HepG2 (cell line): ENCODE data around the gene GTF2H3. TPM values are rescaled to one million over a fixed set of nuclear protein-coding genes. Genes with fewer than 3 reads are reported as not detected.

Experiments
- ATF7 ChIP-seq, 2 experiments: fragments of 450-650 bp in 1 of 2; sonication (generic) in 1 of 2; formaldehyde crosslinking in 1 of 2; IDR thresholded peaks; 2 replicates each; pipeline versions ENCODE4 v1.4.0 to v1.6.1; 2016 to 2020; ENCODE audit warnings: antibody characterized with exemption in 1 of 2, mild to moderate bottlenecking in 1 of 2, missing genetic modification reagents in 1 of 2
- CREB3 ChIP-seq: sonication (generic); formaldehyde crosslinking; IDR thresholded peaks from 2 replicates; pipeline ENCODE4 v1.5.0; 2020; ENCODE audit warnings: missing genetic modification reagents
- DMAP1 ChIP-seq: IDR thresholded peaks from 2 replicates; pipeline ENCODE4 v1.6.1; 2016
- ETV5 ChIP-seq: IDR thresholded peaks from 2 replicates; pipeline ENCODE4 v1.6.1; 2018; ENCODE audit warnings: missing biosample characterization, missing genetic modification reagents, inconsistent platforms, borderline replicate concordance
- HMG20B ChIP-seq: conservative IDR thresholded peaks from 2 replicates; pipeline ENCODE4 v1.6.1; 2016; ENCODE audit warnings: missing genetic modification reagents, missing compliant biosample characterization
- MTA1 ChIP-seq: sonication (generic); formaldehyde crosslinking; IDR thresholded peaks from 2 replicates; pipeline ENCODE4 v1.4.0; 2020; ENCODE audit warnings: missing genetic modification reagents, mild to moderate bottlenecking, borderline replicate concordance
- NFE2L1 ChIP-seq: sonication (generic); formaldehyde crosslinking; IDR thresholded peaks from 2 replicates; pipeline ENCODE4 v1.4.0; 2020; ENCODE audit warnings: missing genetic modification reagents, mild to moderate bottlenecking, borderline replicate concordance
- NPAS2 ChIP-seq: sonication (generic); formaldehyde crosslinking; IDR thresholded peaks from 2 replicates; pipeline ENCODE4 v1.8.0; 2022; ENCODE audit warnings: mild to moderate bottlenecking, missing genetic modification reagents, borderline replicate concordance
- POLR2A ChIP-seq, 2 experiments: IDR thresholded peaks; 2 replicates each; pipeline ENCODE4 v1.6.1; 2011; ENCODE audit warnings: low read depth in 2 of 2, low read length in 2 of 2, mild to moderate bottlenecking in 1 of 2, moderate library complexity in 1 of 2; ENCODE audit not compliant: insufficient read depth in 1 of 2
- SALL1 ChIP-seq: sonication (generic); formaldehyde crosslinking; IDR thresholded peaks from 2 replicates; pipeline ENCODE4 v1.8.0; 2022; ENCODE audit warnings: mild to moderate bottlenecking, missing genetic modification reagents
- SMAD3 ChIP-seq: sonication (generic); formaldehyde crosslinking; IDR thresholded peaks from 2 replicates; pipeline ENCODE4 v1.4.0; 2020; ENCODE audit warnings: missing genetic modification reagents
- SMC3 ChIP-seq: IDR thresholded peaks from 2 replicates; pipeline ENCODE4 v1.6.1; 2011; ENCODE audit warnings: low read length, improper control_type of control experiment
- TARDBP ChIP-seq: sonication (generic); formaldehyde crosslinking; IDR thresholded peaks from 2 replicates; pipeline ENCODE4 v1.8.0; 2022; ENCODE audit warnings: mild to moderate bottlenecking, missing genetic modification reagents
- ZBTB43 ChIP-seq: sonication (generic); formaldehyde crosslinking; conservative IDR thresholded peaks from 2 replicates; pipeline ENCODE4 v1.4.0; 2020; ENCODE audit warnings: missing genetic modification reagents
- ZNF143 ChIP-seq: sonication (generic); formaldehyde crosslinking; IDR thresholded peaks from 2 replicates; pipeline ENCODE4 v1.4.0; 2020; ENCODE audit warnings: missing genetic modification reagents
- ZNF230 ChIP-seq: sonication (generic); formaldehyde crosslinking; IDR thresholded peaks from 2 replicates; pipeline ENCODE4 v1.4.0; 2020; ENCODE audit warnings: mild to moderate bottlenecking, missing genetic modification reagents
- ZNF337 ChIP-seq: sonication (generic); formaldehyde crosslinking; IDR thresholded peaks from 2 replicates; pipeline ENCODE4 v1.5.1; 2020; ENCODE audit warnings: missing genetic modification reagents, low read depth, mild to moderate bottlenecking, borderline replicate concordance
- ZNF510 ChIP-seq: sonication (generic); formaldehyde crosslinking; IDR thresholded peaks from 2 replicates; pipeline ENCODE4 v1.4.0; 2020; ENCODE audit warnings: low read depth, mild to moderate bottlenecking, missing genetic modification reagents
- ZNF543 ChIP-seq: sonication (generic); formaldehyde crosslinking; IDR thresholded peaks from 2 replicates; pipeline ENCODE4 v1.4.0; 2020; ENCODE audit warnings: mild to moderate bottlenecking, missing genetic modification reagents
- ZNF552 ChIP-seq: sonication (generic); formaldehyde crosslinking; IDR thresholded peaks from 2 replicates; pipeline ENCODE4 v1.9.0; 2022; ENCODE audit warnings: missing genetic modification reagents, mild to moderate bottlenecking, borderline replicate concordance
- polyA plus RNA-seq, 8 experiments: library from polyadenylated mRNA; depleted of rRNA in 3 of 8; stranded (reverse) in 7 of 8; unstranded in 1 of 8; fragments of >200 nt; fragmentation: Illumina TruSeq in 4 of 8; extraction: Trizol in 4 of 8; gene quantifications; 2 replicates each; pipeline versions ENCODE4 v1.2.1 to v1.2.3, GENCODE V29; 2011 to 2016; ENCODE audit warnings: low read depth in 4 of 8, missing spikeins in 1 of 8, mixed read lengths in 1 of 8; ENCODE audit not compliant: insufficient read depth in 1 of 8
- total RNA-seq, 5 experiments: library from RNA; depleted of rRNA; stranded (reverse); fragments of >200 nt; fragmentation: Illumina TruSeq; extraction: Trizol; gene quantifications; 2 replicates each; pipeline ENCODE4 v1.2.3, GENCODE V29; 2016; ENCODE audit warnings: low read depth in 1 of 5
- TF ChIP-seq, protein P1 (sequence below): IDR thresholded peaks from 2 replicates; pipeline ENCODE4 v1.6.1; 2012; ENCODE audit warnings: low read depth, low read length, improper control_type of control experiment
- TF ChIP-seq, protein P2 (sequence below): sonication (generic); formaldehyde crosslinking; conservative IDR thresholded peaks from 2 replicates; pipeline ENCODE4 v1.8.1; 2023; ENCODE audit warnings: missing genetic modification reagents

The GTF2H3 gene
- total and polyA plus RNA-seq, 2 of the 13 experiments (the other 11 are each of a cell fraction or from before 2014, with no cell fraction given) = 35.8 to 58.8 TPM

- TF ChIP-seq ZBTB43 (CRISPR knock-in tag) (peak; percentile 82), SMAD3 (CRISPR knock-in tag) (peak; percentile 91), SMC3 (no peak), NPAS2 (no peak), SALL1 (CRISPR knock-in tag) (peak; percentile 92), ZNF143 (CRISPR knock-in tag) (peak; percentile 78), ZNF337 (CRISPR knock-in tag) (no peak), DMAP1 (CRISPR knock-in tag) (peak; percentile 89), NFE2L1 (CRISPR knock-in tag) (no peak), ZNF230 (CRISPR knock-in tag) (0 out of 2 replicates have a peak, but pooled peaks have one; percentile 86), TARDBP (CRISPR knock-in tag) (peak; percentile 93), ZNF543 (no peak), MTA1 (CRISPR knock-in tag) (no peak), ATF7 (IDR thresholded peaks at IDR 0.05) (no peak), ATF7 (CRISPR knock-in tag; IDR thresholded peaks at IDR 0.05) (no peak), ETV5 (CRISPR knock-in tag) (peak; percentile 90), ZNF510 (CRISPR knock-in tag) (peak; percentile 89), CREB3 (CRISPR knock-in tag) (0 out of 2 replicates have a peak, but pooled peaks have one; percentile 57), ZNF552 (CRISPR knock-in tag) (peak; percentile 79; the same call in 1 of the 2 replicates), POLR2A (IDR thresholded peaks at IDR 0.05; ENCODE audit: insufficient read depth in 1 of 2, low read depth in 2 of 2, low read length in 2 of 2) (peak; percentile 98 to 99), HMG20B (CRISPR knock-in tag) (no peak)
- TF ChIP-seq, protein P1, sequence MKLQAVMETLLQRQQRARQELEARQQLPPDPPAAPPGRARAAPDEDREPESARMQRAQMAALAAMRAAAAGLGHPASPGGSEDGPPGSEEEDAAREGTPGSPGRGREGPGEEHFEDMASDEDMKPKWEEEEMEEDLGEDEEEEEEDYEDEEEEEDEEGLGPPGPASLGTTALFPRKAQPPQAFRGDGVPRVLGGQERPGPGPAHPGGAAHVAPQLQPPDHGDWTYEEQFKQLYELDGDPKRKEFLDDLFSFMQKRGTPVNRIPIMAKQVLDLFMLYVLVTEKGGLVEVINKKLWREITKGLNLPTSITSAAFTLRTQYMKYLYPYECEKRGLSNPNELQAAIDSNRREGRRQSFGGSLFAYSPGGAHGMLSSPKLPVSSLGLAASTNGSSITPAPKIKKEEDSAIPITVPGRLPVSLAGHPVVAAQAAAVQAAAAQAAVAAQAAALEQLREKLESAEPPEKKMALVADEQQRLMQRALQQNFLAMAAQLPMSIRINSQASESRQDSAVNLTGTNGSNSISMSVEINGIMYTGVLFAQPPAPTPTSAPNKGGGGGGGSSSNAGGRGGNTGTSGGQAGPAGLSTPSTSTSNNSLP = 0 out of 2 replicates have a peak, but pooled peaks have one; percentile 34
- TF ChIP-seq, protein P2, sequence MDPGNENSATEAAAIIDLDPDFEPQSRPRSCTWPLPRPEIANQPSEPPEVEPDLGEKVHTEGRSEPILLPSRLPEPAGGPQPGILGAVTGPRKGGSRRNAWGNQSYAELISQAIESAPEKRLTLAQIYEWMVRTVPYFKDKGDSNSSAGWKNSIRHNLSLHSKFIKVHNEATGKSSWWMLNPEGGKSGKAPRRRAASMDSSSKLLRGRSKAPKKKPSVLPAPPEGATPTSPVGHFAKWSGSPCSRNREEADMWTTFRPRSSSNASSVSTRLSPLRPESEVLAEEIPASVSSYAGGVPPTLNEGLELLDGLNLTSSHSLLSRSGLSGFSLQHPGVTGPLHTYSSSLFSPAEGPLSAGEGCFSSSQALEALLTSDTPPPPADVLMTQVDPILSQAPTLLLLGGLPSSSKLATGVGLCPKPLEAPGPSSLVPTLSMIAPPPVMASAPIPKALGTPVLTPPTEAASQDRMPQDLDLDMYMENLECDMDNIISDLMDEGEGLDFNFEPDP (CRISPR knock-in tag) = no peak
These were observed at the start of gene GTF2H3, which contains the start of gene EIF2B1 (continued) for GRCh38 chr12:123633379-123634141.
